ENCODE measurements around the gene DCAF6.

The DCAF6 gene

GRCh38 chr1:168089979-168090337 is 153.5 kb downstream of the DCAF6 start:
- TF ChIP-seq CTCF (IDR thresholded peaks at IDR 0.05; ENCODE audit: low read depth, low read length), result no peak
- in situ Hi-C loops (cut with HindIII; ENCODE audit: low sequenced_read_pairs), result no loop called here
- H3K4me3 ChIP-seq (ENCODE audit: low read depth, low read length), result no peak overlapping the region
- DNase-seq (ENCODE audit: low read depth, low spot score), result no peak

- in situ Hi-C loops (cut with HindIII; ENCODE audit: low sequenced_read_pairs), result no loop called here
- no peak overlapping the region for H3K4me3 ChIP-seq (ENCODE audit: low read depth, low read length)
- no peak for TF ChIP-seq CTCF (IDR thresholded peaks at IDR 0.05; ENCODE audit: low read depth, low read length)
- DNase-seq (ENCODE audit: low read depth, low spot score), result no peak
Measured at GRCh38 chr1:168090395-168090794, 153.9 kb downstream of the DCAF6 start.

GRCh38 chr1:168091063-168091462 is 154.6 kb downstream of the DCAF6 start:
- in situ Hi-C loops (cut with HindIII; ENCODE audit: low sequenced_read_pairs), result no loop called here
- TF ChIP-seq CTCF (IDR thresholded peaks at IDR 0.05; ENCODE audit: low read depth, low read length), result no peak
- DNase-seq (ENCODE audit: low read depth, low spot score), result no peak
- H3K4me3 ChIP-seq (ENCODE audit: low read depth, low read length), result no peak overlapping the region

- TF ChIP-seq CTCF (IDR thresholded peaks at IDR 0.05; ENCODE audit: low read depth, low read length), result no peak
- H3K4me3 ChIP-seq (ENCODE audit: low read depth, low read length), result no peak overlapping the region
- no peak for DNase-seq (ENCODE audit: low read depth, low spot score)
- in situ Hi-C loops (cut with HindIII; ENCODE audit: low sequenced_read_pairs), result no loop called here
Measured at GRCh38 chr1:168091720-168092550, 155.5 kb downstream of the DCAF6 start.

GRCh38 chr1:168092566-168093355 is 156.3 kb downstream of the DCAF6 start:
- peak; percentile 45 for TF ChIP-seq CTCF (IDR thresholded peaks at IDR 0.05; ENCODE audit: low read depth, low read length)
- H3K4me3 ChIP-seq (ENCODE audit: low read depth, low read length), result no peak overlapping the region
- no peak for DNase-seq (ENCODE audit: low read depth, low spot score)
- in situ Hi-C loops (cut with HindIII; ENCODE audit: low sequenced_read_pairs), result no loop called here

GRCh38 chr1:168093616-168094015 is 157.1 kb downstream of the DCAF6 start:
- in situ Hi-C loops (cut with HindIII; ENCODE audit: low sequenced_read_pairs), result no loop called here
- no peak overlapping the region for H3K4me3 ChIP-seq (ENCODE audit: low read depth, low read length)
- DNase-seq (ENCODE audit: low read depth, low spot score), result no peak
- TF ChIP-seq CTCF (IDR thresholded peaks at IDR 0.05; ENCODE audit: low read depth, low read length), result no peak

All from astrocyte of the spinal cord (primary cell).